HT1080 (cell line): Measurements from ENCODE around the gene IQSEC1. TPM values are rescaled to one million over a fixed set of nuclear protein-coding genes. Genes with fewer than 3 reads are reported as not detected.

Experiments used
- DNase-seq: peaks from one replicate; pipeline ENCODE4 v3.0.0-alpha.2; 2015; ENCODE audit warnings: low read depth
- total RNA-seq: library from RNA; depleted of rRNA; stranded (reverse); fragments of >200 nt; shearing (Covaris generic); gene quantifications from 2 replicates; pipeline ENCODE4 v1.2.3, GENCODE V29; 2014

IQSEC1 gene
- total RNA-seq, 1 experiment from 2014 or later = 1.3 TPM

GRCh38 chr3:13003608-13004007, 69.6 kb downstream of the IQSEC1 start:
- DNase-seq = no peak

GRCh38 chr3:13002398-13003124, 70.7 kb downstream of the IQSEC1 start:
- DNase-seq = peak; percentile 43

GRCh38 chr3:12999147-13000140, 73.8 kb downstream of the IQSEC1 start:
- DNase-seq = peak; percentile 51

GRCh38 chr3:12998648-12999047, 74.6 kb downstream of the IQSEC1 start:
- no peak for DNase-seq

- no peak for DNase-seq
Measured at GRCh38 chr3:12997387-12997786, 75.8 kb downstream of the IQSEC1 start.

GRCh38 chr3:12996181-12996506, 77.1 kb downstream of the IQSEC1 start:
- no peak for DNase-seq

- no peak for DNase-seq
Measured at GRCh38 chr3:12995389-12996180, 77.6 kb downstream of the IQSEC1 start.

- peak; percentile 83 for DNase-seq
Measured at GRCh38 chr3:12994607-12995388, 78.4 kb downstream of the IQSEC1 start.

- DNase-seq = no peak
Measured at GRCh38 chr3:12994357-12994606, 78.9 kb downstream of the IQSEC1 start.

- DNase-seq = no peak
Measured at GRCh38 chr3:12993517-12994356, 79.5 kb downstream of the IQSEC1 start.

- no peak for DNase-seq
Measured at GRCh38 chr3:12992629-12993516, 80.4 kb downstream of the IQSEC1 start.

GRCh38 chr3:12991861-12992281, 81.4 kb downstream of the IQSEC1 start:
- DNase-seq = no peak

- DNase-seq = no peak
Measured at GRCh38 chr3:12991481-12991837, 81.8 kb downstream of the IQSEC1 start.

- DNase-seq = peak; percentile 73
Measured at GRCh38 chr3:12990781-12991480, 82.3 kb downstream of the IQSEC1 start.

- DNase-seq = no peak
Measured at GRCh38 chr3:12990306-12990705, 82.9 kb downstream of the IQSEC1 start.

- DNase-seq = no peak
Measured at GRCh38 chr3:12988728-12989454, 84.3 kb downstream of the IQSEC1 start.

- no peak for DNase-seq
Measured at GRCh38 chr3:12987602-12988001, 85.6 kb downstream of the IQSEC1 start.

GRCh38 chr3:12986986-12987385, 86.2 kb downstream of the IQSEC1 start:
- DNase-seq = no peak
